A673 (cell line): ENCODE data around the gene SPPL3.

Source experiments
- EZH2 ChIP-seq: fragments of 200-600 bp; sonication (generic); IDR thresholded peaks from 2 replicates; pipeline ENCODE4 v1.6.1; 2017; ENCODE audit warnings: borderline replicate concordance, low read depth, mild to moderate bottlenecking, mixed read lengths, antibody characterized with exemption, low read length; ENCODE audit not compliant: poor library complexity, severe bottlenecking
- TF ChIP-seq, protein P1 (sequence below): fragments of 300-800, 200-600 bp; sonication (generic); conservative IDR thresholded peaks from 2 replicates; pipeline ENCODE4 v1.5.1; 2017; ENCODE audit warnings: low read depth, mild to moderate bottlenecking, antibody characterized with exemption, low read length, moderate library complexity, mixed read lengths

DNA sequence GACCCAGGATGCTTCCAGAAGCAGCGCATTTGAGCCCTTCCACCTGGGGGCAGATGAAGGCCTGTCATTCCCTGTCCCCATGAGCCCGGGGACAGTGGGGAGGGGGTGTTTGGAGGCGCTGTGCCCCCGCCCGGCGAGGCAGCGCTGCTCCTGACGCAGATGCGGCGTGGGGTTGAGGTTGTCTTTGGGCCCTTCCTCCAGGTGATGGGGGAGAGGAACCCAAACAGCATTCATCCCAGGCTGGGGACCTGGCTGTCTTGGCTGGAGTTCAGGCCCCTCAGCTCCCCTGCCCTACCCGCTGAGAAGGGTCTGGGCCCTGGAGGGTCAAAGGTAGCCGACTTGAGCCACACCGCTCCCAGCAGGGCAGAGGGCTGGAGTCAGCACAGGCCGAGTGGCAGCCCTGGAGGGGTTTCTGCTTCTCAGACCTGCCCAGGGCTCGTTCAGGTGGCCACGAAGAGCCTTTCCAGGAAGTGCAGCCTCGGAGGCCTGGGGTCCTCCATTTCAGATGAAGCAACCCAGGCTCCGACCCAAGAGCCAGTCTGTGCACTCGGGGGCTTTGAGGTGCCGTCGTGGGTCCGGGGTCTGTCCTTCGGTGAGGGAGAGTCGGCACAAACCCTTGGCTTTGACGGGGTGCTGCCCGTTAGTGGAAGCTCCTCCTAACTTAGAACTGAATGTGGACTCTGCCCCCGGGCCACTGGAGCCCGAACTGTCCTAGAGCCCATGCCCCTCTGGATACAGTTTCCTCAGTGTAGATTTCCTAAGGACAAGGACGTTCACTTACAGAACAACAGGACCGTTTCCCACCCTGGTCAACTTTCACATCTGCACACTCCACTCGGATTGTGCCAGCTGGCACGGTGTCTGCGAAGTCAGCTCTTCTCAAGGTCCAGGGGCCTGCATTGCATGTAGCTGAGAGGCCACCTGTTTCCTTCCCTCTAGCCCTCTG lies 162.4 kb downstream of the SPPL3 start:
- TF ChIP-seq, protein P1, sequence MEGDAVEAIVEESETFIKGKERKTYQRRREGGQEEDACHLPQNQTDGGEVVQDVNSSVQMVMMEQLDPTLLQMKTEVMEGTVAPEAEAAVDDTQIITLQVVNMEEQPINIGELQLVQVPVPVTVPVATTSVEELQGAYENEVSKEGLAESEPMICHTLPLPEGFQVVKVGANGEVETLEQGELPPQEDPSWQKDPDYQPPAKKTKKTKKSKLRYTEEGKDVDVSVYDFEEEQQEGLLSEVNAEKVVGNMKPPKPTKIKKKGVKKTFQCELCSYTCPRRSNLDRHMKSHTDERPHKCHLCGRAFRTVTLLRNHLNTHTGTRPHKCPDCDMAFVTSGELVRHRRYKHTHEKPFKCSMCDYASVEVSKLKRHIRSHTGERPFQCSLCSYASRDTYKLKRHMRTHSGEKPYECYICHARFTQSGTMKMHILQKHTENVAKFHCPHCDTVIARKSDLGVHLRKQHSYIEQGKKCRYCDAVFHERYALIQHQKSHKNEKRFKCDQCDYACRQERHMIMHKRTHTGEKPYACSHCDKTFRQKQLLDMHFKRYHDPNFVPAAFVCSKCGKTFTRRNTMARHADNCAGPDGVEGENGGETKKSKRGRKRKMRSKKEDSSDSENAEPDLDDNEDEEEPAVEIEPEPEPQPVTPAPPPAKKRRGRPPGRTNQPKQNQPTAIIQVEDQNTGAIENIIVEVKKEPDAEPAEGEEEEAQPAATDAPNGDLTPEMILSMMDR, result no peak
- TF ChIP-seq EZH2, result no peak
